ENCODE measurements around the gene NUDCD2.

Gene NUDCD2

GRCh38 chr5:163447191-163447590, 12.7 kb downstream of the NUDCD2 start:
- no peak overlapping the region for H3K4me3 ChIP-seq (replicated peaks in 1 of 2; ENCODE audit: low read depth in 2 of 2, low read length in 2 of 2)
- no peak for DNase-seq (ENCODE audit: low read depth in 2 of 2)
- no peak for TF ChIP-seq CTCF (IDR thresholded peaks at IDR 0.05; ENCODE audit: low read depth, low read length)

- TF ChIP-seq CTCF (IDR thresholded peaks at IDR 0.05; ENCODE audit: low read depth, low read length): no peak
- no peak for DNase-seq (ENCODE audit: low read depth in 2 of 2)
- H3K4me3 ChIP-seq (replicated peaks in 1 of 2; ENCODE audit: low read depth in 2 of 2, low read length in 2 of 2): no peak overlapping the region
Measured at GRCh38 chr5:163445345-163445744, 14.6 kb downstream of the NUDCD2 start.

- no peak overlapping the region for H3K4me3 ChIP-seq (replicated peaks in 1 of 2; ENCODE audit: low read depth in 2 of 2, low read length in 2 of 2)
- TF ChIP-seq CTCF (IDR thresholded peaks at IDR 0.05; ENCODE audit: low read depth, low read length): no peak
- DNase-seq (ENCODE audit: low read depth in 2 of 2): no peak
Measured at GRCh38 chr5:163444526-163444925, 15.4 kb downstream of the NUDCD2 start.

- no peak for TF ChIP-seq CTCF (IDR thresholded peaks at IDR 0.05; ENCODE audit: low read depth, low read length)
- no peak overlapping the region for H3K4me3 ChIP-seq (replicated peaks in 1 of 2; ENCODE audit: low read depth in 2 of 2, low read length in 2 of 2)
- no peak for DNase-seq (ENCODE audit: low read depth in 2 of 2)
Measured at GRCh38 chr5:163440954-163441353, 18.9 kb downstream of the NUDCD2 start.

- DNase-seq (ENCODE audit: low read depth in 2 of 2): peak; percentile 9 to 42
- no peak for TF ChIP-seq CTCF (IDR thresholded peaks at IDR 0.05; ENCODE audit: low read depth, low read length)
- H3K4me3 ChIP-seq (replicated peaks in 1 of 2; ENCODE audit: low read depth in 2 of 2, low read length in 2 of 2): peak overlapping the region in 1 of 2 donors; percentile 87
Measured at GRCh38 chr5:163439092-163439425, 20.8 kb downstream of the NUDCD2 start.

- no peak for TF ChIP-seq CTCF (IDR thresholded peaks at IDR 0.05; ENCODE audit: low read depth, low read length)
- peak; percentile 97 for DNase-seq (ENCODE audit: low read depth in 2 of 2)
- H3K4me3 ChIP-seq (replicated peaks in 1 of 2; ENCODE audit: low read depth in 2 of 2, low read length in 2 of 2): peak within 1 kb of the TSS; percentile 84 to 87
Measured at GRCh38 chr5:163437309-163438182, 22.4 kb downstream of the NUDCD2 start, which contains the start of gene CCNG1. TSS of gene CCNG1 (plus strand) at chr5:163437595. CDS start at chr5:163439257, 1,662 bp downstream.

- H3K4me3 ChIP-seq (replicated peaks in 1 of 2; ENCODE audit: low read depth in 2 of 2, low read length in 2 of 2): peak overlapping the region; percentile 84 to 87
- TF ChIP-seq CTCF (IDR thresholded peaks at IDR 0.05; ENCODE audit: low read depth, low read length): no peak
- no peak for DNase-seq (ENCODE audit: low read depth in 2 of 2)
Measured at GRCh38 chr5:163437011-163437308, 22.9 kb downstream of the NUDCD2 start.
